Calu3 (cell line): ENCODE measurements around the gene PCOLCE2. TPM values are rescaled to one million over a fixed set of nuclear protein-coding genes. Genes with fewer than 3 reads are reported as not detected.

Experiments
- BruUV-seq: library from RNA; stranded (reverse); fragments of 400-500 nt; replicated peaks from 2 replicates; lab custom pipeline; 2021; lab: Mats Ljungman, UMichigan
- CTCF ChIA-PET: fragments of 300-600 bp; sonication (Branson Sonifier 250); formaldehyde crosslinking; loops from one replicate; lab custom pipeline; 2022; ENCODE audit warnings: antibody characterized with exemption; lab: Charles Lee
- DNase-seq: peaks from one replicate; pipeline ENCODE4 v3.0.0; 2022
- H3K27ac Mint-ChIP-seq: one replicate; pipeline ENCODE4 v1.8.0; 2022; ENCODE audit warnings: mixed read lengths; ENCODE audit not compliant: unreplicated experiment
- H3K27me3 Mint-ChIP-seq: one replicate; pipeline ENCODE4 v1.8.0; 2022; ENCODE audit warnings: mixed read lengths; ENCODE audit not compliant: unreplicated experiment
- H3K36me3 Mint-ChIP-seq: one replicate; pipeline ENCODE4 v1.8.0; 2022; ENCODE audit warnings: mild to moderate bottlenecking, moderate library complexity, mixed read lengths; ENCODE audit not compliant: insufficient read depth, unreplicated experiment
- H3K4me1 Mint-ChIP-seq: one replicate; pipeline ENCODE4 v1.8.0; 2022; ENCODE audit warnings: mild to moderate bottlenecking, low read depth, mixed read lengths; ENCODE audit not compliant: unreplicated experiment
- H3K4me3 Mint-ChIP-seq: one replicate; pipeline ENCODE4 v1.8.0; 2022; ENCODE audit warnings: mild to moderate bottlenecking, low read depth, moderate library complexity, mixed read lengths; ENCODE audit not compliant: unreplicated experiment
- H3K9me3 Mint-ChIP-seq: one replicate; pipeline ENCODE4 v1.8.0; 2022; ENCODE audit warnings: low read depth, mixed read lengths; ENCODE audit not compliant: unreplicated experiment
- intact Hi-C: fragments of 100-400 bp; cut with micrococcal nuclease; formaldehyde crosslinking; loops from one replicate; pipeline ENCODE4 v1.10.0; 2022; ENCODE audit not compliant: unreplicated experiment
- total RNA-seq: library from RNA; stranded (reverse); gene quantifications from 2 replicates; pipeline ENCODE4 v1.2.3, GENCODE V29; 2022
- TF ChIP-seq, protein P1 (sequence below): fragments of 200-600 bp; IDR thresholded peaks from one replicate; pipeline ENCODE4 v1.8.0; 2022; ENCODE audit warnings: antibody characterized with exemption; ENCODE audit not compliant: unreplicated experiment

PCOLCE2 gene
- total RNA-seq, 1 experiment from 2014 or later: 9.6 TPM

DNA sequence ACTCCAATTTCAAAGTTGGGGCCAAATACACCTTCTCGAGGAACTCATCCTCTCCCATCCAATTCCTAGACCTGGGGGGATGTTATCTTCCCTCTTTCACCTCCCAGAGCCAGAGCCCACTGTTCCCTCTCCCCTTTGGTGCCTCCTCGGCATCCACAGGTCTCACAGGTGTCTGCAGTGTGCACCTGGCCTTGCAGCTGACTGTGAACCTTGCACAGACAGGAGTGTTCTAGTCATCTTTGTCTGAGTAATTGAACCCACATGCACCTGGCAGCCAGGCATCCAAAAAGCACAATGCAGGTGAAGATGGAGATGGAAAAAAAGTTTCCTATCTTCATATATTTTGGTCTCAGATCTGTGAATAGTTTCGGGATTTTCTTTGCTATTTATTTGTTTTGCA is 30.8 kb downstream of the PCOLCE2 start:
- H3K9me3 Mint-ChIP-seq: no peaks in the 10 kb centered on the region
- H3K4me3 Mint-ChIP-seq: no peak overlapping the region
- no peak overlapping the region for H3K27ac Mint-ChIP-seq
- peaks cover 22% of the 10 kb centered on the region for H3K4me1 Mint-ChIP-seq
- peaks cover 7% of the 10 kb centered on the region for H3K27me3 Mint-ChIP-seq
- DNase-seq: no peak
- TF ChIP-seq, protein P1, sequence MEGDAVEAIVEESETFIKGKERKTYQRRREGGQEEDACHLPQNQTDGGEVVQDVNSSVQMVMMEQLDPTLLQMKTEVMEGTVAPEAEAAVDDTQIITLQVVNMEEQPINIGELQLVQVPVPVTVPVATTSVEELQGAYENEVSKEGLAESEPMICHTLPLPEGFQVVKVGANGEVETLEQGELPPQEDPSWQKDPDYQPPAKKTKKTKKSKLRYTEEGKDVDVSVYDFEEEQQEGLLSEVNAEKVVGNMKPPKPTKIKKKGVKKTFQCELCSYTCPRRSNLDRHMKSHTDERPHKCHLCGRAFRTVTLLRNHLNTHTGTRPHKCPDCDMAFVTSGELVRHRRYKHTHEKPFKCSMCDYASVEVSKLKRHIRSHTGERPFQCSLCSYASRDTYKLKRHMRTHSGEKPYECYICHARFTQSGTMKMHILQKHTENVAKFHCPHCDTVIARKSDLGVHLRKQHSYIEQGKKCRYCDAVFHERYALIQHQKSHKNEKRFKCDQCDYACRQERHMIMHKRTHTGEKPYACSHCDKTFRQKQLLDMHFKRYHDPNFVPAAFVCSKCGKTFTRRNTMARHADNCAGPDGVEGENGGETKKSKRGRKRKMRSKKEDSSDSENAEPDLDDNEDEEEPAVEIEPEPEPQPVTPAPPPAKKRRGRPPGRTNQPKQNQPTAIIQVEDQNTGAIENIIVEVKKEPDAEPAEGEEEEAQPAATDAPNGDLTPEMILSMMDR: no peak
- intact Hi-C loops: no loop called here
- CTCF ChIA-PET: interaction anchor here (1.7 kb wide), 1 partner anchor 30 kb away, joined by 18 read pairs; no protein-coding TSS in a partner anchor
- H3K36me3 Mint-ChIP-seq: no peaks in the 10 kb centered on the region
- BruUV-seq: no TSS peak

DNA sequence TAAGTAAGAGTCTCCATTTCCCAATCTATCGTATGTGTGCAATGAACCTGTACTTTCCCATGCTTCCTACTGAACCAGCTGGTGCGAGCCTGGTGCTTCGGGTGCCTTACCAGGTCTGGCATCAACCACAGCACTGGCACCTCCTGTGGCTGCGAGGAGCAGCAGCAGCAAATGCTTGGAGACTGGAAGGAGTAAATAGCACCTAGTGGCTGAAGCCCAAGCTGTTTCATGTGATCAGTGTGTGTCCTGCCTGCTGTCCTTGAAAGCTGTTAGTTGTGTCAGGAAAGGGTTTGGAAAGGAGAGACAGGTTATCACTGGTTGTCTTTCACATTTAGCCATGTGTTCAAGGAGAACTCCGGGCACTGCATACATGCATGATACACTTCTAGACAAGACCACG is 31.8 kb downstream of the PCOLCE2 start:
- intact Hi-C loops: loop anchor here (2.0 kb wide), 1 partner anchor 28 kb away; no protein-coding TSS in a partner anchor
- Mint-ChIP-seq H3K36me3 (no peaks in the 10 kb centered on the region), H3K9me3 (no peaks in the 10 kb centered on the region), H3K27me3 (peaks cover 7% of the 10 kb centered on the region), H3K4me1 (peaks cover 25% of the 10 kb centered on the region), H3K4me3 (no peak overlapping the region), H3K27ac (no peak overlapping the region)
- peak; percentile 77 for DNase-seq
- TF ChIP-seq, protein P1: peak; percentile 61
- BruUV-seq: no TSS peak
- CTCF ChIA-PET: interaction anchor here (0.6 to 1.7 kb wide), 7 partner anchors 9 to 85 kb away, joined by 3 to 18 read pairs (median 5); no protein-coding TSS in a partner anchor

DNA sequence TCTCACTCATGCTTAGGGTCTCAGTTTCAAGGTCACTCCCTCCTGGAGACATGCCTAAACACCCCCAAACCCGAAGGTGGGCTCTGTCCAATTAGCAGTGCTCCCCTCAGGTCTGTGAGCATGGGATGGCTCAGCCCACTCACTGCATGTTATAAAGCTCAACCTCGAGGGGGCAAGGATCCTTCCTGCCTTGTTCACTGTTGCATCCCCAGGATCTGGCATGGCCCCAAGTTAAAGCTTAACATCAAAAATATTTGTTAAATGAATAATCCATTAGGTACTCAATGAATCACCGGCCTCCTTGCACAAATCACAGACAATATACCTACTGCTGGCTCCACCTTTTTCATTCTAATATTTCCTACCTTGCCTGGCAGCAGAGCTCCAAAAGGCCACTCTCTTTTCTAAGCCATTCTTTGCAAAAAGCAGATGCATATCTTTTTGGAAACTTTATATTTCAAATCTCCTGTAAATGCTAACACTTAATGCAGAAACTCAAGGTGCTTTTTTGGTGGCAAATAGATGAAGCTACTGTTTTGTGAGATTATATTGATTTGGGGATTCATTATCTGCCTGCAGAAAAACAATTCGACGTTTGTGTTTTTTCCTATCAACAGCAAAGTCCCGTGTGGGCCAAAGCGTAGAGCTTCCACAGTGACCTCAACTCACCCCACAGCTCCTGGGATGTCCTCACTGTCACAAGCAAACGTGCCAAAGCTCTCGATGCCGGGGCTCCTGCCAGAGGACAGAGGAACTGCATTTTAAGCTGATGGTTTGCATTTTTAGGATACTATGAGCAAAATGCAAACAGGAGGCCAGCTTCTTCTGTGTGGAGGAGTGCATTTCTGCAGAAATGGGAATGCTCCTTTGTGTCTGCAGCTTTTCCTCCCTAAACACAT is 35.4 kb downstream of the PCOLCE2 start:
- DNase-seq: peak; percentile 90
- CTCF ChIA-PET: interaction anchor here (0.6 to 2.2 kb wide), 19 partner anchors 9 to 820 kb away, joined by 3 to 12 read pairs (median 4); partner anchors contain the start of genes PCOLCE2 and U2SURP
- no TSS peak for BruUV-seq
- TF ChIP-seq, protein P1: no peak
- intact Hi-C loops: loop anchor here (1.0 to 5.0 kb wide), 2 partner anchors 35 to 144 kb away; no protein-coding TSS in a partner anchor
- Mint-ChIP-seq H3K4me3 (peak overlapping the region; percentile 10), H3K27ac (no peak overlapping the region), H3K27me3 (no peaks in the 10 kb centered on the region), H3K36me3 (no peaks in the 10 kb centered on the region), H3K9me3 (no peaks in the 10 kb centered on the region), H3K4me1 (peaks cover 18% of the 10 kb centered on the region)

DNA sequence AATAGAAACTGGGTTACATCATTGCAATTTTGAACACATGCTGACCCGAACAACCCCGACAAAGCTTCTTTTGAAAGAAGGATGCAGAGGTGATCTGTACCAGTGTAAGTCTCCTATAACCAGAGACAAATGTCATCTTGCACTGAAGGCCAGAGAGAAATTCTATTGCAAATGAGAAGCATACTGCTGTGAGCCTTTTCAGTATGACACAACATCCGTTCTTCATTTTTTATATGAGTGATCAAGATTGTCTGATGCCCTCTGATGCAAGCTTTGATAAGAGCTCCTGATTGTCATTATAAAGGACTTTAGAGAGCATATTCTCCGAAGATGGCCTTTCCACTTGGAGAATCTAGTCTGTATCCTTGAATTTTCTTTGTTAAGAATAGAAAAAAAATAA is 36.9 kb downstream of the PCOLCE2 start:
- Mint-ChIP-seq H3K9me3 (no peaks in the 10 kb centered on the region), H3K27ac (no peak overlapping the region), H3K36me3 (no peaks in the 10 kb centered on the region), H3K27me3 (no peaks in the 10 kb centered on the region), H3K4me1 (peaks cover 18% of the 10 kb centered on the region), H3K4me3 (no peak overlapping the region)
- intact Hi-C loops: loop anchor here (5.0 kb wide), 1 partner anchor 145 kb away; no protein-coding TSS in a partner anchor
- TF ChIP-seq, protein P1: no peak
- DNase-seq: no peak
- no TSS peak for BruUV-seq
- CTCF ChIA-PET: interaction anchor here (0.5 to 2.2 kb wide), 2 partner anchors 24 to 144 kb away, joined by 3 to 12 read pairs; no protein-coding TSS in a partner anchor
